Activated CD4-positive, alpha-beta T cell treated with anti-CD3 and anti-CD28 coated beads, Interleukin-2, amount 10 ng/mL, durations not matched to agents 24 days and 14 days (primary cell): Measurements from ENCODE around the gene CHKB. TPM values are rescaled to one million over a fixed set of nuclear protein-coding genes. Genes with fewer than 3 reads are reported as not detected.
A peak's percentile ranks its signal among the peaks of the same experiment; 100 is the strongest.
"Not testable (repeated sequence)": the region's sequence is repeated elsewhere in the genome, so short reads cannot be mapped to it uniquely, and the experiment has no call there.

ENCODE experiments used
- DNase-seq: peaks from one replicate; pipeline ENCODE4 v3.0.0; 2022
- H3K27ac Mint-ChIP-seq: one replicate; pipeline ENCODE4 v1.8.0; 2022; ENCODE audit warnings: mild to moderate bottlenecking, mixed read lengths
- H3K27me3 Mint-ChIP-seq: one replicate; pipeline ENCODE4 v1.8.0; 2022; ENCODE audit warnings: mixed read lengths
- H3K36me3 Mint-ChIP-seq: one replicate; pipeline ENCODE4 v1.8.0; 2022; ENCODE audit warnings: low read depth, mild to moderate bottlenecking, mixed read lengths
- H3K4me1 Mint-ChIP-seq: one replicate; pipeline ENCODE4 v1.8.0; 2021; ENCODE audit warnings: mixed read lengths
- H3K4me3 Mint-ChIP-seq: one replicate; pipeline ENCODE4 v1.8.0; 2022; ENCODE audit warnings: mild to moderate bottlenecking, moderate library complexity, mixed read lengths
- H3K9me3 Mint-ChIP-seq: one replicate; pipeline ENCODE4 v1.8.0; 2021; ENCODE audit warnings: mixed read lengths
- intact Hi-C: fragments of 100-400 bp; cut with micrococcal nuclease; formaldehyde crosslinking; loops from one replicate; pipeline ENCODE4 v1.15.1; 2023
- total RNA-seq: library from RNA; stranded (reverse); gene quantifications from 2 replicates; pipeline ENCODE4 v1.2.3, GENCODE V29; 2022

CHKB gene
- total RNA-seq, 1 donor from 2014 or later, result 84.7 TPM

DNA sequence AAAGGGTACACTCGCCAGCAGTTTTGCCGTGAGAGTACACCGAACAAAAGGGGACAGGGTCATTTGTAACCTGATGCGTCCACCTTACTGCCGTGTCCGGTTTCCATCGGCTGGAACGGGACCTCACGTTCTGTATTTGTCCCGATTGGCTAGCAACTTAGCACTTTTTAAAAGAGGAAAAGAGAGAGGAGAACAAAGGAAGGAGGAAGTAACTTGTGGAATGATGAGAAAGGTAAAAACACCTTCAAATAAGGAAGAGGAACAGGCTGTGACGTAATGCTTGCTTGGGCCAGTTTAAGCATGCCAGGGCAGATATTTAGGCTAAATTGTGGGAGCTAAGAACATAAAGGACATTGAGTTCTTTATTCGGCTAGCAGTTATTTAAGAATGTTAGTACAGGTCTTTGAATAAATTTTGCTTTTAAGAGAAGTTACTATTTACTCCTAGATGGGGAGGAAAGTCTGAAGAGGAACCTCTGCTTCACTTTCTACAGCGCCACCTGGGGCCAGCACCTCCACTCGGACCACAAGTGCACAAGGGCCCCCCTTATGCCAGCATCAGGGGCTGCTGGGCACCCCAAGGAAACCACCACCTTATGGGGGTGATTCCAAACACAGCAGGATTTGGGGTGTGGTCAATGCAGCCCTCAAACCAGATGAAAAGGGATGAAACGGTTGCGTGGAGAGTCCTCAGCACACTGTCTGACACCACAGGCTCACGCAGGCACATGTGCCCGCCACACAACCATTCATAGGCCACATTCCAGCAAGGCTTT, 39.5 kb upstream of the CHKB start:
- Mint-ChIP-seq H3K9me3 (no peaks in the 10 kb centered on the region), H3K4me1 (peaks cover 39% of the 10 kb centered on the region), H3K4me3 (peak overlapping the region; percentile 85), H3K27me3 (no peaks in the 10 kb centered on the region), H3K27ac (peak overlapping the region; percentile 99), H3K36me3 (peaks cover 9% of the 10 kb centered on the region)
- DNase-seq, result peak; percentile 80
- intact Hi-C loops, result loop anchor here (1.0 to 2.0 kb wide), 5 partner anchors 83 to 377 kb away; partner anchors contain the start of genes PPP6R2, SCO2 and TUBGCP6

DNA sequence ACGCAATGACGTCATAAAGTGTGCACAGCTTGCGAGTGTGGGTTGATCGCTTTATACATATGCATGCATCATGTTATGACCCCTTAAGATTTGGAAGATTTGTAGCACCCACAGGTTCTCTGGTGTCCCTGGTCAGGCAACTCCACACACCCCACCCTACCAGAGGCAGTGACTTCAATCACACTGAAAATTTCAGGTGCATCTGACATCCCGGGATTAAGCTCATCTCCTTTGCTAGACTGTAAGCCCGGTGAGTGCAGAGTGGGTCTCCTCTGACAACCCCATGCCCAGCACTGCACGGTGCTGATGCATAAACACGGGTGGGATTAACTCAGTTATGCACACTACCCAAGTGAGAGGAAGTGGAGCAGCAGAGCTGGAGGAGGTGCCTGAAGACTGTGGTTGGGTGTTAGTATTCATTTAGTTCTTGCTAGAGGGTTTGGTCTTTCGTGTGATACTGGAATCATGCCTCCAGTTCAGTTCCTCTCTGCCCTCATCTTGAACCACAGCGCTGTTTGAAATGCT, 38.8 kb upstream of the CHKB start:
- peak overlapping the region; percentile 85 for H3K4me3 Mint-ChIP-seq
- no peaks in the 10 kb centered on the region for H3K9me3 Mint-ChIP-seq
- peaks cover 9% of the 10 kb centered on the region for H3K36me3 Mint-ChIP-seq
- intact Hi-C loops, result loop anchor here (1.0 to 2.0 kb wide), 5 partner anchors 82 to 377 kb away; partner anchors contain the start of genes PPP6R2, SCO2 and TUBGCP6
- no peaks in the 10 kb centered on the region for H3K27me3 Mint-ChIP-seq
- peak overlapping the region; percentile 99 for H3K27ac Mint-ChIP-seq
- peak; percentile 89 for DNase-seq
- H3K4me1 Mint-ChIP-seq, result peaks cover 36% of the 10 kb centered on the region

DNA sequence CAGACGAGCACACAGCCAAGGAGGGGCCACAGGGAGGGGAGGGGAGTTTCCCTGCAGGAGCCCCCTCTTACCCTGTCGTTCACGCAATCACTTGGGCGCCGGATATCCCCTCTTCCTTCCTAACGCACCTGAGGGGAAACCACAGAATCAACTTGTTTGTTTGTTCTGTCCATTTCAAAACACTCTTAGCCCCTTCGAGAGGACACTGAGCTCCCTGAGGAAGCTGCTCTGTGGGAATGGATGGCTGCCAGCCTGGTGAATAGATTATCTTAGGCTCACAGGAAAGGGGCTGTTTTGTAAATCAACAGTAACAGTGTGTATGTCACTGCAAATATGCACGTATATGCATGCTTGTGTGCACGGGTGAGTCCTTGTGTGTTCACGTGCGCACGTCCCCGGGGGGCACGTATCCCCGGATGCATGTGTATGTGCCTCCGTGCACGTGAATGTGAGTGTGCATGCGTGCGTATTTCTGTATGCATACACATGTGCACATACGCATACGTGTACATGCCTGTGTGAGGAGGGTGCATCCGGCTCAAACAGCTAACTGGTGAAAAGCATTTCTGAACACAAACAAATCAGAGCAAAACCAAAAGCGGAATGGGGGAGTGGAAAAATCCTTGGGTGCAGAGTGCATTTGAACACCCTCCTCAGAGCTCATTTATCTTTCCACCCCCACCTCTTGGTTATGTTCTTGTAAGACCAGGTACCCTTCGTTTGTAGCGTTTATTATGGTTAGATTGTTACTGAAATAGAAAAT, 38.1 kb upstream of the CHKB start:
- peak; percentile 92 for DNase-seq
- Mint-ChIP-seq H3K9me3 (no peaks in the 10 kb centered on the region), H3K27ac (peak overlapping the region; percentile 99), H3K4me3 (peak overlapping the region; percentile 85), H3K36me3 (peaks cover 9% of the 10 kb centered on the region), H3K4me1 (peaks cover 35% of the 10 kb centered on the region), H3K27me3 (no peaks in the 10 kb centered on the region)
- intact Hi-C loops, result loop anchor here (1.0 to 2.0 kb wide), 7 partner anchors 38 to 376 kb away; partner anchors contain the start of genes CHKB, NCAPH2, PPP6R2 and SCO2

DNA sequence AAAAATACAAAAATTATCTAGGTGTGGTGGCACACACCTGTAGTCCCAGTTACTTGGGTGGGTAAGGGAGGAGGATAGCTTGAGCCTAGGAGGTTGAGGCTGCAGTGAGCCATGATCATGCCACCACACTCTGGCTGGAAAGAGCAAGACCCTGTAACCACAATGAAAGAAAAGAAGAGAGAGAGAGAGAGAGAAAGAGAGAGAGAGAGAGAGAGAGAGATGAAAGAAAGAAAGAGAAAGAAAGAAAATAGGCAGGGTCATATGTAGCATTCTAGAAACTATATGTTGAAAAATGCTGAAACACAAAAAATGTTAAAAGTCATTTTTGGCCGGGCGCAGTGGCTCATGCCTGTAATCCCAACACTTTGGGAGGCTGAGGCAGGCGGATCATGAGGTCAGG, 31.6 kb upstream of the CHKB start:
- Mint-ChIP-seq H3K27me3 (peaks cover 14% of the 10 kb centered on the region), H3K27ac (peak overlapping the region; percentile 75), H3K4me1 (peaks cover 12% of the 10 kb centered on the region)
- intact Hi-C loops, H3K9me3 Mint-ChIP-seq, H3K4me3 Mint-ChIP-seq, H3K36me3 Mint-ChIP-seq, DNase-seq: not testable (repeated sequence)

DNA sequence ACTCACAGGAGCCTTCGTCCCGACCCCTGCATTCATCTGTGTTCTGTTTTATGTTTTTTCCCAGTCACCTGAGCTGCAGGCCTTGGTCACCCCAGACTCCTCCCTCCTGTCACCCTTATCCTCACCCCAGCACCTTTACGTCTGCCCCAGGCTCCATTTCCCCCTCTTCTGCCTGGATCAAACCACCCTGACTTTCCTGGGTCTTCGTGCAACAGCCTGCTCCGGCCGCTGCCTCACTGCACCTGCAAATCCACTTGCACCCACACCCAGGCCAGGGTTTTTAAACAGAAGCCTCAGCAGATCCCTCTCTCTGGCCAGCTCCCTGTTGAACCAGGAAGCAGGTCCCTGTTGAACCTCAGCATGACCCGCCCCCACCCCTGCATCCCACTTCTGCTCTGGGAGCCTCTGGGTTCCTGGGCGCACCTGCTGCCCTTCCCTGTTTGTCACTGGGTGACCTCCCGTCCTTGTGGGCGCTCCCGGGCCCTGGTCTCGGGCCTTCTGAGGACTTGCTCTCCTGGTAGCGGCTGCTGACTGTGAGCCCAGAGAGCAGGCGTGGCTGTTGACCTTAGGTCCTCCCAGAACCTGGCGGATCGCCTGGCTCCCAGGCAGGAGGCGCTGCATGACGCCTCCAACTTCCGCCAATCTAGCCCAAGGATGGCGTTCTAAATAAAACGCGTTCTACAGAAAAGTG, 30.8 kb upstream of the CHKB start:
- no peaks in the 10 kb centered on the region for H3K9me3 Mint-ChIP-seq
- peaks cover 11% of the 10 kb centered on the region for H3K4me1 Mint-ChIP-seq
- no peak overlapping the region for H3K27ac Mint-ChIP-seq
- no peak for DNase-seq
- intact Hi-C loops, result no loop called here
- peaks cover 17% of the 10 kb centered on the region for H3K27me3 Mint-ChIP-seq
- no peaks in the 10 kb centered on the region for H3K36me3 Mint-ChIP-seq
- no peak overlapping the region for H3K4me3 Mint-ChIP-seq

DNA sequence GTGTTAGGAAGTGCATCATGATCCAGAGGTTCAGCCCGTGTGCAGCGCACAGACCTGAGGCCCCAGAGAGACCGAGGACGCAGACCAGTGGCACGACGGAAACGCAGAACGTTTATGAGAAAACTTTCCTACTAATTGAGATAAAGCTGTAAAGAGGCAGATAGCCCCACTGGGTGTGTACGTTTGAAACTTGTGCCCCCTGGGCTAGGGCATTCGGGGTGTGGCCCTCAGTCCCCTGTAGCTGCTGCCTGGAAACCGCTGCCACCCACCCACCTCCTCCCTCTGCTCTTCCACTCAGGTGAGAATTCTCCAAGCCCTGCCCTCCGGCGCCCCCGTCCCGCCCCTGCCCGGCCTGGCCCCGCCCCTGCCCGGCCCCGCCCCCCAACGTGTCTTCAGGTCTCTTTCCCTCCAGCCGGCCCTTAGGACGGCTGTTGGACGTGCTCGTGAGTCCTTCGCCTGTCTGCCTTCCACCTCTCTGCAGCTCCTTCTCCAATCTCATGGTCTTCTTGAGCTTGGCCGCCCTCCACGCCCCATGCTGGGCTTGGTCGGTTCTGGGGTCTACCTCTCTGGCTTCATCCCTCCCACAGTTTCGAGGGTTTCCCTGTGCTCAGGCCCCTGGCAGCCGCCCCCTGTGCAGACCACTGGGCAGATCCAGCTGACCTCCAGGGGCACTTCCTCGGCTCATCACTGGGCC, 30.0 kb upstream of the CHKB start:
- H3K27me3 Mint-ChIP-seq, result peaks cover 17% of the 10 kb centered on the region
- peaks cover 11% of the 10 kb centered on the region for H3K4me1 Mint-ChIP-seq
- H3K27ac Mint-ChIP-seq, result no peak overlapping the region
- H3K4me3 Mint-ChIP-seq, result no peak overlapping the region
- no peak for DNase-seq
- intact Hi-C loops, result no loop called here
- H3K36me3 Mint-ChIP-seq, result no peaks in the 10 kb centered on the region
- no peaks in the 10 kb centered on the region for H3K9me3 Mint-ChIP-seq

DNA sequence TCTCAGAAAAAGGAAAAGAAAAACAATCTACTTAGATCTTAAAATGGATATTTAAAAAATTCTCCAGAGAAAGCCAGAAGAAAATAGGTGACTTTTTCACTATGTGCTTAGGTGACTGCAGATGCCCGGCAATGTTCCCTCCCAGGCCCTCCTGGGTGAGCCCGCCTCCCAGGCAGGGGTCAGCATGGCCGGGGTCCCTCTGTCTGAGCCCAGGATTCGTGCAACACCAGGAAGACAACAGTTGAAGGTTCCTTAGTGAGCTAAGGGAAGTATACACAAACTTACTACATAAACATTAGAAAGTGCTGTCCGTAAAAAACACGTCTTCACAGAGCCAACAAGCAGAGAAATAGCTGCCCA, 29.5 kb upstream of the CHKB start:
- peaks cover 11% of the 10 kb centered on the region for H3K4me1 Mint-ChIP-seq
- H3K27ac Mint-ChIP-seq, result no peak overlapping the region
- DNase-seq, result no peak
- no peaks in the 10 kb centered on the region for H3K36me3 Mint-ChIP-seq
- intact Hi-C loops, result no loop called here
- H3K9me3 Mint-ChIP-seq, result no peaks in the 10 kb centered on the region
- H3K4me3 Mint-ChIP-seq, result no peak overlapping the region
- H3K27me3 Mint-ChIP-seq, result peaks cover 17% of the 10 kb centered on the region

DNA sequence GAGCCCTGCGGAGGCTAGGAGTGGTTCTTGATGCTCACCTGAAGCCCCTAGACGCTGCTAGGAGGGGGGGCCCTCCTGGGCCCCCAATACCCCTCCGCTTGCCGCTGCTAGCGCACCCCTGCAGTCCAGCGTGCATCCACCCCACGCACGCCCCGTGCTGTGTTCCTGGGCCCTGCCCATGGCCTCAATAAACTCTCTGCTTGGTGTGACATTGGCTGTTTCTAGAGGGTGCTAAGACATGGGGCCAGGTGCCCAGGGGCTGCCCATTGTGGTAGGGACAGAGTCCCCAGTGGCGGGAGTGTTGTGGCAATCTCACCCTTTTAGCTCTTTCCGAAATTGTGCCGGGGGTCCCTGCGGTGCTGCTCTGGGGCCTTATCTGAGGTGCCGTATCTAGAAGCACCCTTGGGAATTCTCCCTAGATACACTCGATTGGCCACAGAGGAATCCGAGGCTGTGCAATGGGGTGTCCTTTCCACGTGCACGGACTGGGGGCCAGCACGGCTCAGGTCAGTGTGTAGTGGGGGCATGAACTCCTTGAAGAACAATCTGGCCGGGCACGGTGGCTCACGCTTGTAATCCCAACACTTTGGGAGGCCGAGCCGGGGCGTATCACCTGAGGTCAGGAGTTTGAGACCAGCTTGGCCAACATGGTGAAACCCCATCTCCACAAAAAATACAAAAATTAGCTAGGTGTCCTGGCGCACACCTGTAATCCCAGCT, 28.9 kb upstream of the CHKB start:
- H3K36me3 Mint-ChIP-seq, result no peaks in the 10 kb centered on the region
- H3K4me1 Mint-ChIP-seq, result peaks cover 11% of the 10 kb centered on the region
- peaks cover 17% of the 10 kb centered on the region for H3K27me3 Mint-ChIP-seq
- no peak for DNase-seq
- H3K4me3 Mint-ChIP-seq, result no peak overlapping the region
- intact Hi-C loops, result no loop called here
- H3K27ac Mint-ChIP-seq, result no peak overlapping the region
- H3K9me3 Mint-ChIP-seq, result no peaks in the 10 kb centered on the region

DNA sequence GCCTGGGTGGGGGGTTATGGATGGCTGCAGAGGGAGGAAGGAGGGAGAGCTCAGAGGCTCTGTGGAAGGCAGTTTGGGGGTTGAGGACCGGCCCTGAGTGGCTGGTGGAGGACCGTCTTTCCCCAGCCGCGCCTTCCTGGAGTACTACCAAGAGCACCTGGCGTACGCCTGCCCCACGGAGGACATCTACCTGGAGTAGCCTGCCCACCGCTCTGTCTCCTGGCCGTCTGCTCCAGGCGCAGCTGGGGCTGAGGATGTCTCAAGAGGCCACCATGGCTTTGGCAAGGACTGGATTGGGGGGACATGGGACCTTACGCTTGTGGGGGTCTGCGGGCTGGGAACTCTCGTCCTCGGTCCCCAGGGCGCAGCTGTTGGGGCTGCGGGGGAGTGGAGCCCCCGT, 27.9 kb upstream of the CHKB start:
- Mint-ChIP-seq H3K36me3 (no peaks in the 10 kb centered on the region), H3K9me3 (no peaks in the 10 kb centered on the region), H3K4me3 (no peak overlapping the region), H3K4me1 (peaks cover 11% of the 10 kb centered on the region), H3K27ac (no peak overlapping the region), H3K27me3 (peaks cover 21% of the 10 kb centered on the region)
- no peak for DNase-seq
- intact Hi-C loops, result no loop called here

DNA sequence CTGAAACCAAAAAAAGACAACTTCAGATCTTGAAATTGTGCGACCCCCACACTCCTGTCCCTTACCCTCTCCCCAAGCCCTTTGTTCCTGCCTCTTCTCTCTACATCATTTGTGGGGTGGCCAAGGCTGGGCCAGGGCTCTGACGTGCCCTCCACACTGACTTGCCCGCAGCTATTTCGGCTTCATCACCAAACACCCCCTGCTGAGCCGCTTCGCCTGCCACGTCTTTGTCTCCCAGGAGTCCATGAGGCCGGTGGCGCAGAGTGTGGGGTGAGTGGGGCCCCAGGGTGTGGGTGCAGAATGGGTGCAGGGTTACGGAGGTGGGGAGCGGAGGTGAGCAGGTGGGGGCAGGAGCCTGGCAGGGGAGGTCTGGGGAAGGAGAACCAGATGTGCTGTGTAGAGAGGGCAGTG, 27.4 kb upstream of the CHKB start:
- H3K4me3 Mint-ChIP-seq, result no peak overlapping the region
- no peak overlapping the region for H3K27ac Mint-ChIP-seq
- no peaks in the 10 kb centered on the region for H3K36me3 Mint-ChIP-seq
- H3K9me3 Mint-ChIP-seq, result no peaks in the 10 kb centered on the region
- intact Hi-C loops, result no loop called here
- no peak for DNase-seq
- peaks cover 26% of the 10 kb centered on the region for H3K27me3 Mint-ChIP-seq
- peaks cover 11% of the 10 kb centered on the region for H3K4me1 Mint-ChIP-seq

DNA sequence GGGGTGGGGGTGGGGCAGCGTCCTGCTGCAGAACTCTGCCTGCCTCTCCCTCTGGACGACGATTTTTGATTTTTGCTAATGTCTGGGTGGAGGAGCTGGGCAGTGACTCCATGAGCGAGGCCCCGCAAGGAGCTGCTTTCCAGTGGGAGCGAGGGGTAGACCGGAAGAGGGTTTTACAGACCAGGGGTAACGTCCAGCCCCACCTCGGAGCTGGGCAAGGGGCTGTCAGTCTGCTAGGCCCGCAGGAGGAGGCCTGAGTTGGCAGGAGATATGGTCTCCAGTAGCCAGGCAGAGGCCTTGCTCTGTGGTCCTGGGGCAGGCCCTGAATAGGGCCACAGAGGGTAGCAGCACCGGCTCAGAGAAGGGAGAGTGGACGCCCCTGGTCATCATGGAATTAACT, 26.9 kb upstream of the CHKB start:
- DNase-seq, result no peak
- Mint-ChIP-seq H3K36me3 (no peaks in the 10 kb centered on the region), H3K27ac (no peak overlapping the region), H3K4me3 (no peak overlapping the region), H3K9me3 (no peaks in the 10 kb centered on the region), H3K27me3 (peaks cover 26% of the 10 kb centered on the region), H3K4me1 (peaks cover 11% of the 10 kb centered on the region)
- intact Hi-C loops, result no loop called here

DNA sequence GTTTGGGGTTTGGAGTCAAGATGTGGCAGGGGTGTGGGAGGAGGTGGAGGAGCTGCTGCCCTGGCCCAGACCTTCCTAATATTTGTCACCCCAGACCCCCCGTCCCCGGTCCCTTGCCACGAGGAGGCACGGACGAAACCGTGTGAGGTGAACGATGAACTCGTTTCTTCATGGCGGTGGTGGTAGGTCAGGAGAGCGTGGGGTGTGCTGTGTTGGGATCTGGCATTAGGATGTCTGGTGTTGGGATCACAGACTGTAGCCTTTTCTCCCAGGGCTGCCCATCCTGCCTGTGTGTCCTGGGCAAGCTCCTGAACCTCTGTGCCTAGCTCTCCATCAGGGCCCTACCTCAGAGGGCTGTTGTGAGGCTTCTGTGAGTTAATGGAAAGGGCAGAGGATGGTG, 26.3 kb upstream of the CHKB start:
- no peak overlapping the region for H3K27ac Mint-ChIP-seq
- no peaks in the 10 kb centered on the region for H3K36me3 Mint-ChIP-seq
- H3K4me1 Mint-ChIP-seq, result peaks cover 9% of the 10 kb centered on the region
- no peak overlapping the region for H3K4me3 Mint-ChIP-seq
- no peaks in the 10 kb centered on the region for H3K9me3 Mint-ChIP-seq
- H3K27me3 Mint-ChIP-seq, result peaks cover 24% of the 10 kb centered on the region
- intact Hi-C loops, result no loop called here
- DNase-seq, result no peak
